ENCODE measurements around the gene IBTK.
"Not testable (repeated sequence)": the region's sequence is repeated elsewhere in the genome, so short reads cannot be mapped to it uniquely, and the experiment has no call there.

IBTK gene

GRCh38 chr6:82179415-82179814, 68.1 kb downstream of the IBTK start:
- no peak for DNase-seq (ENCODE audit: extremely low read depth in 1 of 2, low read depth in 1 of 2)

GRCh38 chr6:82178759-82179112, 68.8 kb downstream of the IBTK start:
- no peak for DNase-seq (ENCODE audit: extremely low read depth in 1 of 2, low read depth in 1 of 2)

GRCh38 chr6:82178077-82178758, 69.3 kb downstream of the IBTK start:
- no peak for DNase-seq (ENCODE audit: extremely low read depth in 1 of 2, low read depth in 1 of 2)

- no peak for DNase-seq (ENCODE audit: extremely low read depth in 1 of 2, low read depth in 1 of 2)
Observed at GRCh38 chr6:82176616-82177015, 70.9 kb downstream of the IBTK start.

- no peak for DNase-seq (ENCODE audit: extremely low read depth in 1 of 2, low read depth in 1 of 2)
Observed at GRCh38 chr6:82172594-82172993, 75.0 kb downstream of the IBTK start.

GRCh38 chr6:82169138-82169876, 78.2 kb downstream of the IBTK start:
- no peak for DNase-seq (ENCODE audit: extremely low read depth in 1 of 2, low read depth in 1 of 2)

- DNase-seq (ENCODE audit: extremely low read depth in 1 of 2, low read depth in 1 of 2), result no peak
Observed at GRCh38 chr6:82166493-82166892, 81.1 kb downstream of the IBTK start.

- no peak for DNase-seq (ENCODE audit: extremely low read depth in 1 of 2, low read depth in 1 of 2)
Observed at GRCh38 chr6:82160255-82160990, 87.1 kb downstream of the IBTK start.

- not testable (repeated sequence) for DNase-seq (ENCODE audit: extremely low read depth in 1 of 2, low read depth in 1 of 2)
Observed at GRCh38 chr6:82152786-82153185, 94.8 kb downstream of the IBTK start.

- not testable (repeated sequence) for DNase-seq (ENCODE audit: extremely low read depth in 1 of 2, low read depth in 1 of 2)
Observed at GRCh38 chr6:82151147-82151546, 96.4 kb downstream of the IBTK start.

GRCh38 chr6:82145926-82146452, 101.6 kb downstream of the IBTK start:
- DNase-seq (ENCODE audit: extremely low read depth in 1 of 2, low read depth in 1 of 2), result no peak

- no peak for DNase-seq (ENCODE audit: extremely low read depth in 1 of 2, low read depth in 1 of 2)
Observed at GRCh38 chr6:82144852-82145340, 102.6 kb downstream of the IBTK start.

- no peak for DNase-seq (ENCODE audit: extremely low read depth in 1 of 2, low read depth in 1 of 2)
Observed at GRCh38 chr6:82144007-82144851, 103.3 kb downstream of the IBTK start.

GRCh38 chr6:82143041-82143481, 104.5 kb downstream of the IBTK start:
- no peak for DNase-seq (ENCODE audit: extremely low read depth in 1 of 2, low read depth in 1 of 2)

- DNase-seq (ENCODE audit: extremely low read depth in 1 of 2, low read depth in 1 of 2), result no peak
Observed at GRCh38 chr6:82142524-82142923, 105.0 kb downstream of the IBTK start.

- no peak for DNase-seq (ENCODE audit: extremely low read depth in 1 of 2, low read depth in 1 of 2)
Observed at GRCh38 chr6:82138075-82138791, 109.3 kb downstream of the IBTK start.

- DNase-seq (ENCODE audit: extremely low read depth in 1 of 2, low read depth in 1 of 2), result no peak
Observed at GRCh38 chr6:82131441-82131840, 116.1 kb downstream of the IBTK start.

- no peak for DNase-seq (ENCODE audit: extremely low read depth in 1 of 2, low read depth in 1 of 2)
Observed at GRCh38 chr6:82129797-82130196, 117.7 kb downstream of the IBTK start.

GRCh38 chr6:82128973-82129372, 118.6 kb downstream of the IBTK start:
- DNase-seq (ENCODE audit: extremely low read depth in 1 of 2, low read depth in 1 of 2), result not testable (repeated sequence)

GRCh38 chr6:82123632-82124031, 123.9 kb downstream of the IBTK start:
- no peak for DNase-seq (ENCODE audit: extremely low read depth in 1 of 2, low read depth in 1 of 2)

Measured in stimulated activated CD8-positive, alpha-beta memory T cell treated with anti-CD3 and anti-CD28 coated beads, Interleukin-7, amount 100 ng/mL, for 48 hours (primary cell).